GM12878 (cell line): ENCODE data around the gene PGK1. TPM values are rescaled to one million over a fixed set of nuclear protein-coding genes. Genes with fewer than 3 reads are reported as not detected.

Source experiments
- HDGF ChIP-seq: fragments of 450-650 bp; IDR thresholded peaks from 2 replicates; pipeline ENCODE4 v1.6.1; 2016; ENCODE audit warnings: antibody characterized with exemption
- MEF2A ChIP-seq: IDR thresholded peaks from 2 replicates; pipeline ENCODE4 v1.6.1; 2011; ENCODE audit warnings: low read depth, mild to moderate bottlenecking, low read length, moderate library complexity; ENCODE audit not compliant: insufficient read depth
- MYC ChIP-seq: IDR thresholded peaks from 2 replicates; pipeline ENCODE4 v1.6.1; 2011; ENCODE audit warnings: mild to moderate bottlenecking, low read length, moderate library complexity, inconsistent platforms; ENCODE audit not compliant: insufficient read depth, insufficient replicate concordance, insufficient read length, severe bottlenecking
- RB1 ChIP-seq: fragments of 450-650 bp; formaldehyde crosslinking; IDR thresholded peaks from 2 replicates; pipeline ENCODE4 v1.6.1; 2017; ENCODE audit warnings: mild to moderate bottlenecking, borderline replicate concordance
- RELA ChIP-seq: fragments of 450-650 bp; IDR thresholded peaks from 2 replicates; pipeline ENCODE4 v1.8.0; 2014; ENCODE audit warnings: borderline replicate concordance; ENCODE audit not compliant: partially characterized antibody
- RELB ChIP-seq: fragments of 450-650 bp; IDR thresholded peaks from 2 replicates; pipeline ENCODE4 v1.6.1; 2017; ENCODE audit warnings: low read depth, mild to moderate bottlenecking, moderate library complexity
- TCF3 ChIP-seq: IDR thresholded peaks from 2 replicates; pipeline ENCODE4 v1.6.1; 2012; ENCODE audit warnings: low read depth, mild to moderate bottlenecking, low read length, borderline replicate concordance; ENCODE audit not compliant: insufficient read depth
- TCF7 ChIP-seq: IDR thresholded peaks from 2 replicates; pipeline ENCODE4 v1.6.1; 2014; ENCODE audit warnings: antibody characterized with exemption, borderline replicate concordance
- ZBTB33 ChIP-seq: fragments of 450-650 bp; IDR thresholded peaks from 2 replicates; pipeline ENCODE4 v1.6.1; 2017; ENCODE audit warnings: mild to moderate bottlenecking
- ZBTB4 ChIP-seq: fragments of 450-650 bp; formaldehyde crosslinking; IDR thresholded peaks from 2 replicates; pipeline ENCODE4 v1.4.0; 2022; ENCODE audit warnings: mild to moderate bottlenecking, moderate library complexity
- ZNF207 ChIP-seq: fragments of 450-650 bp; IDR thresholded peaks from 2 replicates; pipeline ENCODE4 v1.6.1; 2014; ENCODE audit warnings: antibody characterized with exemption, mild to moderate bottlenecking, borderline replicate concordance
- polyA plus RNA-seq, 11 experiments: library from polyadenylated mRNA; depleted of rRNA in 4 of 11; unstranded in 6 of 11; stranded (reverse) in 5 of 11; fragments of >200 nt; fragmentation: Nextera tagmentation in 4 of 11; fragmentation: Illumina TruSeq in 1 of 11; extraction: Ambion mirVana in 4 of 11; extraction: Trizol in 1 of 11; gene quantifications; 1 replicate in 1 of 11; 2 replicates in 10 of 11; pipeline versions ENCODE4 v1.2.1 to v1.2.3, GENCODE V29; 2011 to 2016; ENCODE audit warnings: inconsistent platforms in 2 of 11, missing spikeins in 2 of 11, low read depth in 1 of 11
- total RNA-seq, 4 experiments: library from RNA; depleted of rRNA in 3 of 4; stranded (reverse); fragments of >200 nt in 3 of 4; fragmentation: Illumina TruSeq in 1 of 4; extraction: Trizol in 1 of 4; gene quantifications; 2 replicates each; pipeline versions ENCODE4 v1.2.1 to v1.2.3, GENCODE V29; 2013 to 2021
- TF ChIP-seq, protein P1 (sequence below): fragments of 450-650 bp; IDR thresholded peaks from 2 replicates; pipeline ENCODE4 v1.6.1; 2017; ENCODE audit warnings: mild to moderate bottlenecking, moderate library complexity

The PGK1 gene
- total and polyA plus RNA-seq, 10 of the 15 experiments (the other 5 are each of a cell fraction or from before 2014, with no cell fraction given) = 370 to 1,825 (median 629) TPM

DNA sequence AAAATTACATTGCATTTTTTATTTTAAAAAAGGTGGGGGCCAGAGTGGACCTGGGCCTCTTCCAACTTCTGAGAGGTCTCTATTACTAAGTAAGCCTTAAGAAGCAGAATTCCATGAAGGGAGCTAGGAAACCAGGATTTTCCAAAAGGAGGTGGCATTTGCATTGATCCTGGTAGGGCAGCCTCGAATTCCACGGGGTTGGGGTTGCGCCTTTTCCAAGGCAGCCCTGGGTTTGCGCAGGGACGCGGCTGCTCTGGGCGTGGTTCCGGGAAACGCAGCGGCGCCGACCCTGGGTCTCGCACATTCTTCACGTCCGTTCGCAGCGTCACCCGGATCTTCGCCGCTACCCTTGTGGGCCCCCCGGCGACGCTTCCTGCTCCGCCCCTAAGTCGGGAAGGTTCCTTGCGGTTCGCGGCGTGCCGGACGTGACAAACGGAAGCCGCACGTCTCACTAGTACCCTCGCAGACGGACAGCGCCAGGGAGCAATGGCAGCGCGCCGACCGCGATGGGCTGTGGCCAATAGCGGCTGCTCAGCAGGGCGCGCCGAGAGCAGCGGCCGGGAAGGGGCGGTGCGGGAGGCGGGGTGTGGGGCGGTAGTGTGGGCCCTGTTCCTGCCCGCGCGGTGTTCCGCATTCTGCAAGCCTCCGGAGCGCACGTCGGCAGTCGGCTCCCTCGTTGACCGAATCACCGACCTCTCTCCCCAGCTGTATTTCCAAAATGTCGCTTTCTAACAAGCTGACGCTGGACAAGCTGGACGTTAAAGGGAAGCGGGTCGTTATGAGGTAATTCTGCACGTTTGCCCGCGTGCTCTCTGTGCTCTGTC lies at the start of gene PGK1 (continued):
- TF ChIP-seq, protein P1, sequence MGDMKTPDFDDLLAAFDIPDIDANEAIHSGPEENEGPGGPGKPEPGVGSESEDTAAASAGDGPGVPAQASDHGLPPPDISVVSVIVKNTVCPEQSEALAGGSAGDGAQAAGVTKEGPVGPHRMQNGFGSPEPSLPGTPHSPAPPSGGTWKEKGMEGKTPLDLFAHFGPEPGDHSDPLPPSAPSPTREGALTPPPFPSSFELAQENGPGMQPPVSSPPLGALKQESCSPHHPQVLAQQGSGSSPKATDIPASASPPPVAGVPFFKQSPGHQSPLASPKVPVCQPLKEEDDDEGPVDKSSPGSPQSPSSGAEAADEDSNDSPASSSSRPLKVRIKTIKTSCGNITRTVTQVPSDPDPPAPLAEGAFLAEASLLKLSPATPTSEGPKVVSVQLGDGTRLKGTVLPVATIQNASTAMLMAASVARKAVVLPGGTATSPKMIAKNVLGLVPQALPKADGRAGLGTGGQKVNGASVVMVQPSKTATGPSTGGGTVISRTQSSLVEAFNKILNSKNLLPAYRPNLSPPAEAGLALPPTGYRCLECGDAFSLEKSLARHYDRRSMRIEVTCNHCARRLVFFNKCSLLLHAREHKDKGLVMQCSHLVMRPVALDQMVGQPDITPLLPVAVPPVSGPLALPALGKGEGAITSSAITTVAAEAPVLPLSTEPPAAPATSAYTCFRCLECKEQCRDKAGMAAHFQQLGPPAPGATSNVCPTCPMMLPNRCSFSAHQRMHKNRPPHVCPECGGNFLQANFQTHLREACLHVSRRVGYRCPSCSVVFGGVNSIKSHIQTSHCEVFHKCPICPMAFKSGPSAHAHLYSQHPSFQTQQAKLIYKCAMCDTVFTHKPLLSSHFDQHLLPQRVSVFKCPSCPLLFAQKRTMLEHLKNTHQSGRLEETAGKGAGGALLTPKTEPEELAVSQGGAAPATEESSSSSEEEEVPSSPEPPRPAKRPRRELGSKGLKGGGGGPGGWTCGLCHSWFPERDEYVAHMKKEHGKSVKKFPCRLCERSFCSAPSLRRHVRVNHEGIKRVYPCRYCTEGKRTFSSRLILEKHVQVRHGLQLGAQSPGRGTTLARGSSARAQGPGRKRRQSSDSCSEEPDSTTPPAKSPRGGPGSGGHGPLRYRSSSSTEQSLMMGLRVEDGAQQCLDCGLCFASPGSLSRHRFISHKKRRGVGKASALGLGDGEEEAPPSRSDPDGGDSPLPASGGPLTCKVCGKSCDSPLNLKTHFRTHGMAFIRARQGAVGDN = peak; percentile 68
- TF ChIP-seq HDGF (peak; percentile 87), RB1 (no peak; the same call in 1 of the 2 replicates), ZBTB4 (CRISPR knock-in tag) (no peak), TCF3 (0 out of 2 replicates have a peak, but pooled peaks have one; percentile 10), TCF7 (no peak), MEF2A (no peak), ZNF207 (no peak), RELB (no peak; the same call in 1 of the 2 replicates), ZBTB33 (no peak), MYC (no peak), RELA (no peak)
